Pancreas (tissue), 10 donors: ENCODE measurements around the gene ABCD4. TPM values are rescaled to one million over a fixed set of nuclear protein-coding genes. Genes with fewer than 3 reads are reported as not detected.
A peak's percentile ranks its signal among the peaks of the same experiment; 100 is the strongest.

Experiments
- ATAC-seq, 4 donors: fragments of 200-7000 bp; cut with Tn5 transposase; one replicate each; pipeline versions ENCODE4 v1.8.0 to v1.9.1; 2020; ENCODE audit warnings: mild to moderate bottlenecking in 4 of 4, moderate library complexity in 4 of 4
- DNase-seq, 6 donors: peaks; one replicate each; pipeline ENCODE4 v3.0.0-alpha.2; 2020
- FAIRE-seq: peaks from 2 replicates; lab custom pipeline; 2012; peaks lifted over from hg19 to GRCh38; lab: Jason Lieb, UNC
- H3K27ac ChIP-seq, 4 donors: fragments of 200-600 bp; sonication (generic); 1 replicate in 3 of 4; 2 replicates in 1 of 4; pipeline versions ENCODE4 v1.5.0 to v1.8.0; 2020
- H3K27me3 ChIP-seq, 4 donors: fragments of 200-600 bp; one replicate each; pipeline ENCODE4 v1.8.0; 2021
- H3K36me3 ChIP-seq, 3 donors: fragments of 200-600 bp; sonication (generic) in 1 of 3; one replicate each; pipeline versions ENCODE4 v1.5.0 to v1.8.0; 2020 to 2021
- H3K4me1 ChIP-seq, 3 donors: fragments of 200-600 bp; one replicate each; pipeline ENCODE4 v1.8.0; 2021
- H3K4me3 ChIP-seq, 4 donors: fragments of 200-600 bp; sonication (generic) in 2 of 4; one replicate each; pipeline versions ENCODE4 v1.5.0 to v1.8.0; 2020 to 2021
- H3K9me3 ChIP-seq, 4 donors: fragments of 200-600 bp; one replicate each; pipeline ENCODE4 v1.8.0; 2021
- CTCF ChIP-seq, 4 donors: fragments of 200-600 bp; sonication (generic) in 3 of 4; IDR thresholded peaks; one replicate each; pipeline versions ENCODE4 v1.5.0 to v1.8.0; 2021; ENCODE audit warnings: antibody characterized with exemption in 4 of 4
- WGBS, 2 donors: extraction: QIAGEN DNeasy Blood & Tissue Kit; methylation state at CpG; one replicate each; pipeline ENCODE4 v1.1.7; 2013; 5-methylcytosine and 5-hydroxymethylcytosine counted together
- intact Hi-C, 3 donors: fragments of 100-400 bp; cut with DNase I; formaldehyde crosslinking; loops; one replicate each; pipeline versions ENCODE4 v1.11.1 to v1.14.2; 2022
- polyA plus RNA-seq, 2 donors: library from polyadenylated mRNA; stranded (reverse); fragments of 200-250 nt; gene quantifications; one replicate each; pipeline ENCODE4 v1.2.3, GENCODE V29; 2013
- total RNA-seq, 6 donors: library from RNA; stranded (reverse); fragmentation: NEBNext Ultra II Directional in 4 of 6; extraction: Animal tissue kit (Norgen Biotek cat#: 25700) in 4 of 6; gene quantifications; one replicate each; pipeline versions ENCODE4 v1.2.1 to v1.2.4, GENCODE V29; 2021 to 2023
- donor health status: healthy with polysubstance abuse.
- donor health status: DM: no; HTN: no; CAD: no; lungs with moderate emphysema.
- donor health status: DM: no; HTN: no; CAD: no.
- donor health status: control.
- donor health status: control.
- donor health status: Bipolar disorder and iron deficiency.
- donor health status: DM: yes; HTN: yes; CAD: no.
- donor health status: DM: no; HTN: no; CAD: no.
- donor health status: DM: no; HTN: no; CAD: no.
- donor health status: DM: yes; HTN: yes; CAD: no.

Gene ABCD4
- total and polyA plus RNA-seq, 8 donors = 15.5 to 68.1 (median 20.1) TPM

DNA sequence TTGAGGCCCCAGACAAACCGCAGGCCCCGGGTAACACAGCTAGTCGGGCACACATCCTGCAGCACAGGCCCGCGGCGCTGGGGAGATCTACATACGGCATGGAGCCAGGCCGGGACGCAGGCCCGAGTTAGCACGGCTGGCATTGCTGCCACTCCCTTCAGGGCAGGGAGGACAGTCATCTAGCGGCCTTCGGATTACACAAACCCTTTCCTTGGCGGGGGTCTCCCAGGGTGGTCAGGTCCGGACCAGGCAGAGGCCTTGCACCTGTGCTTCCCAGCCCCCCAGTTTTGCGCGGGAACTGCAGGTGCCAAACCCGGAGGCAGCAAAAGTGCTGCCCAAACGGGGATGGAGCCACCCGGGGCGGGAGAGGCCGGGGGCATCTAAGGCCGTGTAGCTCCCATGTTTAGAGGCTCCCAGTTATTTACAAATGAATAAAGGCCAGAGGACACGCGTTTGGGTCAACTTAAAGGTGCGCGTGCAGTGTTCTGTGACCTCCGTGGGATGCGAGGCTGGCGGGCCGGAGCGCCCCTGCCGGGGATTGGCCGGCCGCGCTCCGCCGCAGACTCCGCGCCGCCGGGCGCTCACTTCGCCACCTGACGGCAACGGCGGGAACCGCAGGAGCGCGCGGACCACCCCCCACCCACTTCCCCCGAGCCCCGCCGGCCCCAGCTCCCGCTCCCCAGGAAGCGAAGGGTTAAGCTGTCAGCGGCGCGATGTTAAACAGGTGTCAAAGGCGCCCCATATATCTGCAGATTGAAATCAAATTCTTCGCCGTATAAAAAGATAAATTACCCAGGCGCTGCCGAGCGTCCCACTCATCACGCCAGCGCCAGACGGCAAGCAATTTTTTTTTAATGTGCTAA lies 45.4 kb downstream of the ABCD4 start:
- intact Hi-C loops = no loop called here
- H3K27me3 ChIP-seq = no peaks in the 10 kb centered on the region
- DNase-seq (peak in 5 of 6 donors; percentile 18 to 86 (median 51)), FAIRE-seq (no peak), ATAC-seq (peak; percentile 94 to 99 (median 96))
- H3K4me1 ChIP-seq = no peaks in the 10 kb centered on the region
- no peaks in the 10 kb centered on the region for H3K9me3 ChIP-seq
- H3K4me3 ChIP-seq = peak overlapping the region; percentile 14 to 53 (median 47)
- peak; percentile 97 to 99 (median 98) for TF ChIP-seq CTCF (IDR thresholded peaks at IDR 0.05)
- H3K36me3 ChIP-seq = no peaks in the 10 kb centered on the region
- no peak overlapping the region for H3K27ac ChIP-seq
- 2 to 3% methylated on average over 66 to 68 of the region's 68 CpGs for WGBS, 2 donors

- no peak for FAIRE-seq
- Histone ChIP-seq H3K27ac (no peak overlapping the region), H3K36me3 (no peaks in the 10 kb centered on the region), H3K9me3 (no peaks in the 10 kb centered on the region), H3K4me3 (no peak overlapping the region), H3K27me3 (no peaks in the 10 kb centered on the region), H3K4me1 (no peaks in the 10 kb centered on the region)
- ATAC-seq = no peak
- intact Hi-C loops = no loop called here
- no peak for DNase-seq
- WGBS, 2 donors = 68 to 78% methylated on average over 3 of the region's 3 CpGs
- no peak for TF ChIP-seq CTCF (IDR thresholded peaks at IDR 0.05)
Observed at GRCh38 chr14:74255281-74255680, 47.5 kb downstream of the ABCD4 start.

GRCh38 chr14:74249433-74250375 lies 53.0 kb downstream of the ABCD4 start:
- no peaks in the 10 kb centered on the region for H3K36me3 ChIP-seq
- DNase-seq (no peak), FAIRE-seq (no peak), ATAC-seq (no peak)
- no peaks in the 10 kb centered on the region for H3K27me3 ChIP-seq
- H3K27ac ChIP-seq = no peak overlapping the region
- no peak overlapping the region for H3K4me3 ChIP-seq
- intact Hi-C loops = loop anchor here in 2 of 3 donors (5.0 kb wide), 2 partner anchors 137 to 142 kb away; no protein-coding TSS in a partner anchor
- H3K9me3 ChIP-seq = no peaks in the 10 kb centered on the region
- WGBS, 2 donors = 65 to 68% methylated on average over 12 of the region's 12 CpGs
- no peak for TF ChIP-seq CTCF (IDR thresholded peaks at IDR 0.05)
- H3K4me1 ChIP-seq = no peaks in the 10 kb centered on the region

DNA sequence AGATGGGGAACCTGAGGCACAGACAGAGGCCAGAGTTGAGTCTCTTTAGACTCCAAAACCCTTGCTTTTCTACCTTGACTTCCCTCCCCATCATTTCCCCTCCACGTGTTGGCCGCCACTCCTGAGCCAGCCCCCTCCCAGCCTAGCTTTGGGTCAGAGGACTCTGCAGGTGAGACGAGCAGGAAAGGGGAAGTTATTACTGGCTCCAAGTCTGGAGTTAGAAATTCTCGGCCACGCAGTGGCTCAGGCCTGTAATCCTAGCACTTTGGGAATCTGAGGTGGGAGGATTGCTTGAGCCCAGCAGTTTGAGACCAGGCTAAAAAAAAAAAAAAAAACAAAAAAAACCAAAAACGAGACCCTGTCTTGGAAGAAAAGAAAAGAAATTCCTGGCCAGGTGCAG lies 54.7 kb downstream of the ABCD4 start:
- intact Hi-C loops = loop anchor here in 2 of 3 donors (5.0 kb wide), 2 partner anchors 136 to 141 kb away; no protein-coding TSS in a partner anchor
- Histone ChIP-seq H3K36me3 (no peaks in the 10 kb centered on the region), H3K4me3 (no peak overlapping the region), H3K27ac (no peak overlapping the region), H3K4me1 (no peaks in the 10 kb centered on the region), H3K27me3 (peaks cover 0 to 7% (median 1%) of the 10 kb centered on the region in 4 donors), H3K9me3 (no peaks in the 10 kb centered on the region)
- FAIRE-seq = no peak
- TF ChIP-seq CTCF (IDR thresholded peaks at IDR 0.05) = no peak
- ATAC-seq = no peak
- no peak for DNase-seq
- 62 to 71% methylated on average over 6 of the region's 6 CpGs for WGBS, 2 donors
